ENCODE results near the gene TMEM184B. TPM values are rescaled to one million over a fixed set of nuclear protein-coding genes. Genes with fewer than 3 reads are reported as not detected.
A peak's percentile ranks its signal among the peaks of the same experiment; 100 is the strongest.

TMEM184B gene
- total RNA-seq, 1 donor: 30.0 TPM

- Histone ChIP-seq H3K27ac (ENCODE audit: low read depth, low read length) (peak overlapping the region; percentile 47), H3K4me2 (ENCODE audit: insufficient read depth, low read length) (no peak overlapping the region)
Measured at GRCh38 chr22:38304526-38304925, 31.7 kb upstream of the TMEM184B start.

GRCh38 chr22:38303974-38304373 lies 31.2 kb upstream of the TMEM184B start:
- DNase-seq (ENCODE audit: insufficient read length, low spot score, missing footprints): peak; percentile 50
- peaks cover 82% of the 10 kb centered on the region for H4K20me1 ChIP-seq (ENCODE audit: insufficient read depth, low read length)
- H3K36me3 ChIP-seq (ENCODE audit: insufficient read depth, low read length): peaks cover 81% of the 10 kb centered on the region
- H3K4me3 ChIP-seq (ENCODE audit: insufficient read depth, low read length): no peak overlapping the region
- H3K4me2 ChIP-seq (ENCODE audit: insufficient read depth, low read length): no peak overlapping the region
- TF ChIP-seq, protein P1, sequence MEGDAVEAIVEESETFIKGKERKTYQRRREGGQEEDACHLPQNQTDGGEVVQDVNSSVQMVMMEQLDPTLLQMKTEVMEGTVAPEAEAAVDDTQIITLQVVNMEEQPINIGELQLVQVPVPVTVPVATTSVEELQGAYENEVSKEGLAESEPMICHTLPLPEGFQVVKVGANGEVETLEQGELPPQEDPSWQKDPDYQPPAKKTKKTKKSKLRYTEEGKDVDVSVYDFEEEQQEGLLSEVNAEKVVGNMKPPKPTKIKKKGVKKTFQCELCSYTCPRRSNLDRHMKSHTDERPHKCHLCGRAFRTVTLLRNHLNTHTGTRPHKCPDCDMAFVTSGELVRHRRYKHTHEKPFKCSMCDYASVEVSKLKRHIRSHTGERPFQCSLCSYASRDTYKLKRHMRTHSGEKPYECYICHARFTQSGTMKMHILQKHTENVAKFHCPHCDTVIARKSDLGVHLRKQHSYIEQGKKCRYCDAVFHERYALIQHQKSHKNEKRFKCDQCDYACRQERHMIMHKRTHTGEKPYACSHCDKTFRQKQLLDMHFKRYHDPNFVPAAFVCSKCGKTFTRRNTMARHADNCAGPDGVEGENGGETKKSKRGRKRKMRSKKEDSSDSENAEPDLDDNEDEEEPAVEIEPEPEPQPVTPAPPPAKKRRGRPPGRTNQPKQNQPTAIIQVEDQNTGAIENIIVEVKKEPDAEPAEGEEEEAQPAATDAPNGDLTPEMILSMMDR (IDR thresholded peaks at IDR 0.05; ENCODE audit: extremely low read depth, low read depth, low read length): no peak
- peak overlapping the region; percentile 47 for H3K27ac ChIP-seq (ENCODE audit: low read depth, low read length)
- H3K79me2 ChIP-seq (ENCODE audit: insufficient read depth, low read length): peaks cover 99% of the 10 kb centered on the region
- H3K9me3 ChIP-seq (ENCODE audit: low read depth, low read length): no peaks in the 10 kb centered on the region
- no peaks in the 10 kb centered on the region for H3K27me3 ChIP-seq (ENCODE audit: insufficient read depth, low read length)
- H3K4me1 ChIP-seq (ENCODE audit: insufficient read depth, low read length): peaks cover 23% of the 10 kb centered on the region
- no peak overlapping the region for H2AFZ ChIP-seq (ENCODE audit: low read length)

More at GRCh38 chr22:38304526-38304925, 31.7 kb upstream of the TMEM184B start:
- Histone ChIP-seq H3K4me1 (ENCODE audit: insufficient read depth, low read length) (peaks cover 21% of the 10 kb centered on the region), H4K20me1 (ENCODE audit: insufficient read depth, low read length) (peaks cover 82% of the 10 kb centered on the region), H3K9me3 (ENCODE audit: low read depth, low read length) (no peaks in the 10 kb centered on the region), H2AFZ (ENCODE audit: low read length) (no peak overlapping the region), H3K4me3 (ENCODE audit: insufficient read depth, low read length) (no peak overlapping the region), H3K27me3 (ENCODE audit: insufficient read depth, low read length) (no peaks in the 10 kb centered on the region), H3K79me2 (ENCODE audit: insufficient read depth, low read length) (peaks cover 100% of the 10 kb centered on the region), H3K36me3 (ENCODE audit: insufficient read depth, low read length) (peaks cover 81% of the 10 kb centered on the region)
- DNase-seq (ENCODE audit: insufficient read length, low spot score, missing footprints): peak; percentile 86
- TF ChIP-seq, protein P1 (IDR thresholded peaks at IDR 0.05; ENCODE audit: extremely low read depth, low read depth, low read length): no peak

DNA sequence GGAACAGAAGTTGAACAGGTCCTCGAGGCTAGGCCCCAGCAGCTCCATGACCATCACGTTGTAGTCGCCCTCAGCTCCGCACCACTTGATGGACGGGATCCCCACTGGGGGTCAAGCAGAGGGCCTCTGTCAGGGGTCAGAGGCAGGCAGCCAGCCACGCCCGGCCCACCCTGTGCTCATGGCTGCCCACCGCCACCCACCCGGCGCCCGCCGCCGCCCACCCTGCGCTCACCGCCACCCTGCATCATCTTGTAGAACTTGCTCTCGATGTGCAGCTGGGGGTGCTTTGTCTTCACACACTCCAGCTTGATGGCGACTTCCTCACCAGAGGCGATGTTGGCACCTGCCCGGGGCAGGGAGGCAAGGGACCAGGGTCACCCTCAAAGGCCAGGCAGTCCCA lies 30.1 kb upstream of the TMEM184B start:
- Histone ChIP-seq H3K27ac (ENCODE audit: low read depth, low read length) (no peak overlapping the region), H3K4me1 (ENCODE audit: insufficient read depth, low read length) (peaks cover 32% of the 10 kb centered on the region), H4K20me1 (ENCODE audit: insufficient read depth, low read length) (peaks cover 80% of the 10 kb centered on the region), H2AFZ (ENCODE audit: low read length) (no peak overlapping the region), H3K4me2 (ENCODE audit: insufficient read depth, low read length) (no peak overlapping the region), H3K9me3 (ENCODE audit: low read depth, low read length) (no peaks in the 10 kb centered on the region), H3K79me2 (ENCODE audit: insufficient read depth, low read length) (peaks cover 99% of the 10 kb centered on the region), H3K4me3 (ENCODE audit: insufficient read depth, low read length) (no peak overlapping the region), H3K36me3 (ENCODE audit: insufficient read depth, low read length) (peaks cover 80% of the 10 kb centered on the region), H3K27me3 (ENCODE audit: insufficient read depth, low read length) (no peaks in the 10 kb centered on the region)
- TF ChIP-seq, protein P1 (IDR thresholded peaks at IDR 0.05; ENCODE audit: extremely low read depth, low read depth, low read length): no peak
- DNase-seq (ENCODE audit: insufficient read length, low spot score, missing footprints): no peak

GRCh38 chr22:38300946-38301345 lies 28.1 kb upstream of the TMEM184B start:
- Histone ChIP-seq H3K27ac (ENCODE audit: low read depth, low read length) (peak overlapping the region; percentile 91), H3K4me2 (ENCODE audit: insufficient read depth, low read length) (no peak overlapping the region), H2AFZ (ENCODE audit: low read length) (no peak overlapping the region), H3K4me3 (ENCODE audit: insufficient read depth, low read length) (no peak overlapping the region), H3K9me3 (ENCODE audit: low read depth, low read length) (no peaks in the 10 kb centered on the region), H3K4me1 (ENCODE audit: insufficient read depth, low read length) (peaks cover 34% of the 10 kb centered on the region), H3K27me3 (ENCODE audit: insufficient read depth, low read length) (no peaks in the 10 kb centered on the region), H3K79me2 (ENCODE audit: insufficient read depth, low read length) (peaks cover 99% of the 10 kb centered on the region), H3K36me3 (ENCODE audit: insufficient read depth, low read length) (peaks cover 93% of the 10 kb centered on the region), H4K20me1 (ENCODE audit: insufficient read depth, low read length) (peaks cover 81% of the 10 kb centered on the region)
- no peak for DNase-seq (ENCODE audit: insufficient read length, low spot score, missing footprints)
- TF ChIP-seq, protein P1 (IDR thresholded peaks at IDR 0.05; ENCODE audit: extremely low read depth, low read depth, low read length): no peak
